ENCODE data around the gene NAA30.
A peak's percentile ranks its signal among the peaks of the same experiment; 100 is the strongest.

DNA sequence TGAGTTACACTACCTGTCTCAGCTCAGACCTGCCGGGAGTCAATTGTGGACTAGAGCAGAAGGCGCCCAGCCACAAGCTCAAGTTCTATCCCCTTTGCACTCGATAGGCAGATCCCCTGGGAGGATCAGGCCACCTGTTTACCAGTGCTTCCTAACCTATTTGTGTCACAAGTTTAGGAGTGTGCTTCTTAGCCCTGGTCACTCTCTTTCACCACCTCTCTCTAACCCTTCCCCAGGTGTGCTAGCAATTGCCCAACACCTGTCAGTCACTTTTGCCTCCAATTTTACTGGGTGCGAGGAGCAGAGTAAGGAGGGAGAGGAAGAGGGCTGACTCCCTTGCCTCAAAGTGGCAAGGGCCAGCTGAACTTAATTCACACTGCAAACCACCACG is 745 bp upstream of the NAA30 start:
- no peak for TF ChIP-seq TCF12 (IDR thresholded peaks at IDR 0.05; ENCODE audit: low read depth)
- TF ChIP-seq, protein P1, sequence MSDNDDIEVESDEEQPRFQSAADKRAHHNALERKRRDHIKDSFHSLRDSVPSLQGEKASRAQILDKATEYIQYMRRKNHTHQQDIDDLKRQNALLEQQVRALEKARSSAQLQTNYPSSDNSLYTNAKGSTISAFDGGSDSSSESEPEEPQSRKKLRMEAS (IDR thresholded peaks at IDR 0.05) = no peak
- TF ChIP-seq YY1 (IDR thresholded peaks at IDR 0.05; ENCODE audit: low read depth) = no peak
- TF ChIP-seq EP300 (IDR thresholded peaks at IDR 0.05; ENCODE audit: borderline replicate concordance) = no peak
- TF ChIP-seq, protein P2, sequence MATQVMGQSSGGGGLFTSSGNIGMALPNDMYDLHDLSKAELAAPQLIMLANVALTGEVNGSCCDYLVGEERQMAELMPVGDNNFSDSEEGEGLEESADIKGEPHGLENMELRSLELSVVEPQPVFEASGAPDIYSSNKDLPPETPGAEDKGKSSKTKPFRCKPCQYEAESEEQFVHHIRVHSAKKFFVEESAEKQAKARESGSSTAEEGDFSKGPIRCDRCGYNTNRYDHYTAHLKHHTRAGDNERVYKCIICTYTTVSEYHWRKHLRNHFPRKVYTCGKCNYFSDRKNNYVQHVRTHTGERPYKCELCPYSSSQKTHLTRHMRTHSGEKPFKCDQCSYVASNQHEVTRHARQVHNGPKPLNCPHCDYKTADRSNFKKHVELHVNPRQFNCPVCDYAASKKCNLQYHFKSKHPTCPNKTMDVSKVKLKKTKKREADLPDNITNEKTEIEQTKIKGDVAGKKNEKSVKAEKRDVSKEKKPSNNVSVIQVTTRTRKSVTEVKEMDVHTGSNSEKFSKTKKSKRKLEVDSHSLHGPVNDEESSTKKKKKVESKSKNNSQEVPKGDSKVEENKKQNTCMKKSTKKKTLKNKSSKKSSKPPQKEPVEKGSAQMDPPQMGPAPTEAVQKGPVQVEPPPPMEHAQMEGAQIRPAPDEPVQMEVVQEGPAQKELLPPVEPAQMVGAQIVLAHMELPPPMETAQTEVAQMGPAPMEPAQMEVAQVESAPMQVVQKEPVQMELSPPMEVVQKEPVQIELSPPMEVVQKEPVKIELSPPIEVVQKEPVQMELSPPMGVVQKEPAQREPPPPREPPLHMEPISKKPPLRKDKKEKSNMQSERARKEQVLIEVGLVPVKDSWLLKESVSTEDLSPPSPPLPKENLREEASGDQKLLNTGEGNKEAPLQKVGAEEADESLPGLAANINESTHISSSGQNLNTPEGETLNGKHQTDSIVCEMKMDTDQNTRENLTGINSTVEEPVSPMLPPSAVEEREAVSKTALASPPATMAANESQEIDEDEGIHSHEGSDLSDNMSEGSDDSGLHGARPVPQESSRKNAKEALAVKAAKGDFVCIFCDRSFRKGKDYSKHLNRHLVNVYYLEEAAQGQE (IDR thresholded peaks at IDR 0.05; ENCODE audit: low read depth) = no peak
- TF ChIP-seq CEBPB (IDR thresholded peaks at IDR 0.05) = peak; percentile 61
- TF ChIP-seq TAF1 (IDR thresholded peaks at IDR 0.05; ENCODE audit: low read depth) = no peak
- no peak for TF ChIP-seq ZBTB7A (IDR thresholded peaks at IDR 0.05; ENCODE audit: low read depth)
- TF ChIP-seq RAD21 (IDR thresholded peaks at IDR 0.05; ENCODE audit: low read depth) = no peak
- TF ChIP-seq, protein P3, sequence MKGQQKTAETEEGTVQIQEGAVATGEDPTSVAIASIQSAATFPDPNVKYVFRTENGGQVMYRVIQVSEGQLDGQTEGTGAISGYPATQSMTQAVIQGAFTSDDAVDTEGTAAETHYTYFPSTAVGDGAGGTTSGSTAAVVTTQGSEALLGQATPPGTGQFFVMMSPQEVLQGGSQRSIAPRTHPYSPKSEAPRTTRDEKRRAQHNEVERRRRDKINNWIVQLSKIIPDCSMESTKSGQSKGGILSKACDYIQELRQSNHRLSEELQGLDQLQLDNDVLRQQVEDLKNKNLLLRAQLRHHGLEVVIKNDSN (IDR thresholded peaks at IDR 0.05) = no peak
- no peak for TF ChIP-seq FOXM1 (IDR thresholded peaks at IDR 0.05; ENCODE audit: borderline replicate concordance, low read depth)

Measured in Ishikawa (cell line).